ENCODE measurements around the gene PAPPA2. TPM values are rescaled to one million over a fixed set of nuclear protein-coding genes. Genes with fewer than 3 reads are reported as not detected.

PAPPA2 gene
- polyA plus RNA-seq, 1 experiment = 0.97 TPM

DNA sequence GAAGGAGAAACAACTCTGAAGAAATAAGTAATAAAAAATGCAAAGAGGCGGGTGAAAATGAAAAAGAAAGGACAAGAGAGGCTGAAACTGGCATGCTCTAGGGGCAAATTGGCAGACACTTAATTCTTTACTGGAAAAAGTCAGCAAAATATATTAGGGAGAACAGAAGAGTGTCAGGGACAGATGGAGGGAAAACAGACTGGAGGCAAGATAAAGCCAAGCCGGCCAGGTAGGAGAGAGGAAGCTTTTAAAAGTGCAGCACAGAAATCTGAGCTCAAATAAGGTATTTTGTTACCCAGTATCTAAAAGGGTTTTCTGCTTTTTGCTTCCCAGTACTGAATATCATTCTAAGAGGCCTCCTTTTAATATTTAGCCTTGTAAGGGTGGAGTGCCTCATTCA, 339.3 kb downstream of the PAPPA2 start:
- no peak for TF ChIP-seq CTCF (IDR thresholded peaks at IDR 0.05; ENCODE audit: insufficient read depth, low read depth, low read length)
- Histone ChIP-seq H3K4me3 (ENCODE audit: low read depth, low read length) (no peak overlapping the region), H3K27me3 (ENCODE audit: control insufficient read depth, insufficient read depth, low read length) (no peaks in the 10 kb centered on the region), H3K36me3 (ENCODE audit: control insufficient read depth, insufficient read depth, low read length) (no peaks in the 10 kb centered on the region)
- ChIA-PET CTCF (interaction anchor here (1.2 kb wide), 1 partner anchor 10 kb away, joined by 3 read pairs; no protein-coding TSS in a partner anchor), POLR2A (interaction anchor here (0.6 kb wide), 1 partner anchor 996 kb away, joined by 6 read pairs; no protein-coding TSS in a partner anchor)
- DNase-seq (ENCODE audit: low read depth) = no peak

GRCh38 chr1:176803042-176803441, 340.1 kb downstream of the PAPPA2 start:
- TF ChIP-seq CTCF (IDR thresholded peaks at IDR 0.05; ENCODE audit: insufficient read depth, low read depth, low read length) = no peak
- POLR2A ChIA-PET = no interaction called here
- no peak for DNase-seq (ENCODE audit: low read depth)

GRCh38 chr1:176803596-176803995, 340.6 kb downstream of the PAPPA2 start:
- POLR2A ChIA-PET = no interaction called here
- no peak for TF ChIP-seq CTCF (IDR thresholded peaks at IDR 0.05; ENCODE audit: insufficient read depth, low read depth, low read length)
- H3K36me3 ChIP-seq (ENCODE audit: control insufficient read depth, insufficient read depth, low read length) = no peaks in the 10 kb centered on the region
- H3K27me3 ChIP-seq (ENCODE audit: control insufficient read depth, insufficient read depth, low read length) = no peaks in the 10 kb centered on the region
- no peak overlapping the region for H3K4me3 ChIP-seq (ENCODE audit: low read depth, low read length)
- CTCF ChIA-PET = no interaction called here
- no peak for DNase-seq (ENCODE audit: low read depth)

More at GRCh38 chr1:176803042-176803441, 340.1 kb downstream of the PAPPA2 start:
- Histone ChIP-seq H3K4me3 (ENCODE audit: low read depth, low read length) (no peak overlapping the region), H3K27me3 (ENCODE audit: control insufficient read depth, insufficient read depth, low read length) (no peaks in the 10 kb centered on the region), H3K36me3 (ENCODE audit: control insufficient read depth, insufficient read depth, low read length) (no peaks in the 10 kb centered on the region)
- CTCF ChIA-PET = no interaction called here

GRCh38 chr1:176809292-176809691, 346.3 kb downstream of the PAPPA2 start:
- CTCF ChIA-PET = no interaction called here

More at GRCh38 chr1:176809292-176809691, 346.3 kb downstream of the PAPPA2 start:
- no peak for DNase-seq (ENCODE audit: low read depth)
- Histone ChIP-seq H3K27me3 (ENCODE audit: control insufficient read depth, insufficient read depth, low read length) (no peaks in the 10 kb centered on the region), H3K4me3 (ENCODE audit: low read depth, low read length) (no peak overlapping the region), H3K36me3 (ENCODE audit: control insufficient read depth, insufficient read depth, low read length) (no peaks in the 10 kb centered on the region)
- POLR2A ChIA-PET = no interaction called here
- no peak for TF ChIP-seq CTCF (IDR thresholded peaks at IDR 0.05; ENCODE audit: insufficient read depth, low read depth, low read length)

Data from BJ (cell line).